GM19468 (cell line): Measurements from ENCODE around the gene CENPU.
"Not testable (repeated sequence)": the region's sequence is repeated elsewhere in the genome, so short reads cannot be mapped to it uniquely, and the experiment has no call there.

ENCODE experiments used
- ATAC-seq: cut with Tn5 transposase; IDR thresholded peaks from one replicate; pipeline ENCODE4 v1.9.1; 2021; ENCODE audit warnings: mild to moderate bottlenecking, moderate library complexity, moderate number of reproducible peaks; ENCODE audit not compliant: unreplicated experiment; ENCODE audit errors: extremely low read depth

CENPU gene

DNA sequence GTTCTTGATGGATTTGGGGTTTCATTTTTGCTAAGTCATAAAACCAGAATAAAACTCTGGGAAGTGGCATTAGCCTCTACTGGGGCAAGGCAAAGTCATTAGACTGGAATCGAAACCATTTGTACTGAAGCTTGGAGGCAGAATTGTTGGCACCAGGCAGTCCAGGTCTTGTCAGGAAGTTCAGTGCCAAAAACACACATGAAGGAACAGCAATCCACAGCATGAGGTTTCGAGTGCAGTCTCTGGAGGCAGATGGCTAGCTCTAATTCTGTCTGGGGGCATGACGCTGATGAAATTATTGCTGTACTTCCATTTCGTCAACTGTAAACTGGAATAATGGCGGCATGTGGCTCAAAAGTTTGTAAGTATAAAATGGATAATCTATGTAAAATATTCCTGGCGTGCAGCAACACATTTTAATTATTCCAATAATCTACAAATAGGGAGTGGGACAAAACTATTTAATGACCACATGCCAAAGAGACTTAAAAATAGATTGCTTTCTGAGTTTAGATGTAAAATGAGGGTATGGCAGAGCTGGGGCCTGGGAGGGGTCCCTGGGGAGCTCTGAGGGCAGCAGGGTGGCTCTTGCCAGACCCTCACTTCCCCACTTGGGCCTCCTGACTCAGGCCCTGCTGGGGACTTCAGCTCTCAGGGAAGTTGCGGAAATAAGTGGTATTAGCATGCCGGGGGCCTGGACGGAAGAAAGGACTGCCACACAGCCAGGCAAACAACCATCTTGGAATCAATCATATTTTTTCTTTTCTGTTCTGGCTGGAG lies 18.8 kb upstream of the CENPU start:
- ATAC-seq = no peak

DNA sequence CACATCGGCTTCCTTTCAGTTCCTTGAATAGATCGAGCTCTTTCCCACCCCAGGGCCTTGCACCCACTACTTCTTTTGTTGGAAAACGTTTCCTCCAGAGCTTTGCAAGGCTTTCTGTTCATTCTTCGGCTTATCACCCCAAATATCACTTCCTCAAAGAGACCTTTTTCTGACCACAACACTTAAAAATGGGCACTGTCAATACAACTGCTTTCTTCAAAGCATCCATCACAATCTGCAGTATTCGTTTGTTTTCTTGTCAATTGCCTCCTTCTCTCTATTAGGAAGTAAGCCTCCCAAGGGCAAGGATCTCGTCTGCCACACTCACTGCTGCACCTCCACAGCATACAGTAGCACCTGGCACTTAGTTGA lies 17.7 kb upstream of the CENPU start:
- ATAC-seq = no peak

DNA sequence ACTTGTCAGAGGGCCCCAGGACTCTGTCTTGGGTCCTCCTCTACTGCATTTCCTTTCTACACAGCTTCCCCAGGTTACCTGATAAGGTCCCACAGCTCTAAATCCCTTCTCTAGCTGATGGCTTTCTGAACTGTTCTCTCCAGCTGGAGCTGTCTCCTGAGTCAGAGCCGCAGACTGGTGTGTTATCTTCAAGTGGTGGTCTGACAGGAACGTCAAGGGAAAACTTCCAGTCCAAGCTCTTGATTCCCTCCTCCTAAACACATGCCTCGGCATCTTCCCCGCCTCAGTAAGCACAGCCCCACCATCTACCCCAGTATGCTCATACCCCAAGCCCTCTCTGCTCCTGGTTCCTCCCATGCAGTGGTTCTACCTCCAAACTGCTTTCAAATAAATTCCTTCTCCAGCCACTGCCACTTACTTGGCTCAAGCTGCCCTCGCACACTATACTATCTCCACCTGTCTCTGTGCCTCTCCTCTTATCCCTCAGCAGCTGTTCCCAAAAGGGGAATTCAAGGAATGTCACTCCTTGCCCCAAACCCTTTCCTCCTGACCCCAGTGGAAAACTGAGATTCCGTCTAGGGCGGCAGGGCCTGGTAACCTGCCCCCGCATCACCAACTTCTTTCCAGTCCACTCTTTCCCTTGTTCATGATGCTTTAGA lies 17.2 kb upstream of the CENPU start:
- no peak for ATAC-seq

GRCh38 chr4:184748251-184748652 lies 14.4 kb upstream of the CENPU start:
- no peak for ATAC-seq

GRCh38 chr4:184747034-184747830 lies 13.3 kb upstream of the CENPU start:
- ATAC-seq = no peak

- ATAC-seq = no peak
These were observed 12.2 kb upstream of the CENPU start for GRCh38 chr4:184745831-184746795.

GRCh38 chr4:184744236-184744635 lies 10.3 kb upstream of the CENPU start:
- no peak for ATAC-seq

DNA sequence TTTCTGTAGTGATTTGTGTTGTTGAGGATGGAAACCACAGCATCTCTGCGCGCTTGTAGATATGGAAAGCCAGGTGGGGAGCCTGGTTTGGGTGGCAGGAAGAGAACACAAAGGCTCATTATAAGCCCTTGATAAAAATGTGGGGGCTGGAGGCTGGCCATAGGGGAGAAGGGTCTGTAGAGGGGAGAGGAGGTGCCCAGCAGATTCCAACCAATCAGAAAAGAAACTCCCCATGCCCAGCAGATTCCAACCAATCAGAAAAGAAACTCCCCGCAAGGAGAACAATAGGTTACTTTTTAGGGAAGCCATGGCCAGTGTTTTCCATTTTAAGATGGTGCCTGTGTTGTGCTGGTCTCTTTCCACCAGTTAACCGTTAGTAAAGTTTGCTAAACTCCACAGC lies 9.8 kb upstream of the CENPU start:
- ATAC-seq = no peak

- ATAC-seq = not testable (repeated sequence)
These were observed 7.8 kb upstream of the CENPU start for GRCh38 chr4:184741651-184742050.

DNA sequence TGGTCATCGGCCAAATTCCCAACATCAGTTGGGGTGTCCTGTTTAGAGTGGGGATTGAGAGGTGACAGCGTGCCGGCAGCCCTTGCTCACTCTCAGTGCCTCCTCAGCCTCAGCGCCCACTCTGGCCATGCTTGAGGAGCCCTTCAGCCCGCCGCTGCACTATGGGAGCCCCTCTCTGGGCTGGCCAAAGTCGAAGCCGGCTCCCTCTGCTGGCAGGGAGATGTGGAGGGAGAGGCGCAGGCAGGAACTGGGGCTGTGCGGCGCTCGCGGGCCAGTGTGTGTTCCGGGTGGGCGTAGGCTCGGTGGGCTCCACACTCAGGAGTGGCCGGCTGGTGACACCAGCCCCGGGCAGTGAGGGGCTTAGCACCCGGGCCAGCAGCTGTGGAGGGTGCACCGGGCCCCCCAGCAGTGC lies 7.1 kb upstream of the CENPU start:
- ATAC-seq = no peak

GRCh38 chr4:184739575-184739974 lies 5.7 kb upstream of the CENPU start:
- ATAC-seq = not testable (repeated sequence)

- no peak for ATAC-seq
These were observed 862 bp upstream of the CENPU start for GRCh38 chr4:184734758-184735157.

DNA sequence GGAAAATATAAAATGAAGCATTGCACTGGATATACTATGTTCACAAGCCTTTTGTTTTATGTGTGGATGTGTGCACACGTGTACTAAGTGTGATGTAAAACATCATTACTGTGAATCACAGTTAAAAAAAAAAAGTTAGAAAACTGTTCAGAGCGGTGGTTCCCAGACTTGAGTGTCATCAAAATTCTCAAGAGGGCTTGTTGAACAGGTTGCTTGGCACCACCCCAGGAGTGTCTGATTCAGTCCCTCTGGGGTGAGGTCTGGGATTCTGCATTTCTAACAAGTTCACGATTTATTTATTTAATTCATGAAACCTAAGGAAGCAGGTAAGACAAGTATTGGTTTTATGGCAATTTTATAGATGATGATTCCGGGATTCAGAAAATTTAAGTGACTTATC lies 1.8 kb downstream of the CENPU start:
- ATAC-seq = no peak

- ATAC-seq = no peak
These were observed 2.8 kb downstream of the CENPU start for GRCh38 chr4:184731056-184731455.

DNA sequence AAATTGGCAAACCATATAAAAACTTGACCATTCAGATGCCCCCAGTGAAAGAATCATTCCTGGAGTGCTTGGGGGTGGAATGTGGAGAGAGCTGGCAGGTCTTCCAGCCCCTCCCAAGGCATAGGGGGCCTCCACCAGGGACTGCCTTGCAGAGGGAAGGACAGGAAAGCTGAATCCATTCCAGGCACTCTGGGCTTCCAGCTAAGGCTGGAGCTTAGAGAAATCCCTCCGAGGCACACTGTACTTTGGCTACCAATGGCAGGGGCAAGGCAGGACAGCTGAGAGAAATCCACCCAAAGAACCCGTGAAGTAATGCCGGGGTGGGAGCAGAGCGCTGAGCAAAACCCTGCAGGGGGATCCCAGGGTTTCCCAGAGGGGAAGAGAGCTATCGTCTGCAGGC lies 4.0 kb downstream of the CENPU start:
- ATAC-seq = no peak

DNA sequence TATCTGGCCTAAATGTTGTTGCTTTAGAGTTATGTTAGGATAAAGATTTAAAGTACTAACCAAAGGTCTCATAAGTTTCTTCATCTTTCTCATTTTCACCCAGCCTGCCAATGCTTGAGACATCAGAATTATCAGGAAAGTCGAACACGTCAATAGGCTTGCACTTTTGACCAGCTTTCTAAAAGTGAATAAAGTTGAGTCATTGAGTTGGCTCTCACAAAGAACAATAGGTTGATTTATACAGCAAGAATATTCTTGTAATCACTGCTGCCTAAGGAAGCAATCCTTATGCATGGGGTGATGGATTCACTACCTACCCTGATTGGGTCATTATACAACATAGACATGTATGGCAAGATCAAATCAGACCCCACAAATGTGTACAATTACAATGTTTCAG lies 5.0 kb downstream of the CENPU start:
- ATAC-seq = no peak

DNA sequence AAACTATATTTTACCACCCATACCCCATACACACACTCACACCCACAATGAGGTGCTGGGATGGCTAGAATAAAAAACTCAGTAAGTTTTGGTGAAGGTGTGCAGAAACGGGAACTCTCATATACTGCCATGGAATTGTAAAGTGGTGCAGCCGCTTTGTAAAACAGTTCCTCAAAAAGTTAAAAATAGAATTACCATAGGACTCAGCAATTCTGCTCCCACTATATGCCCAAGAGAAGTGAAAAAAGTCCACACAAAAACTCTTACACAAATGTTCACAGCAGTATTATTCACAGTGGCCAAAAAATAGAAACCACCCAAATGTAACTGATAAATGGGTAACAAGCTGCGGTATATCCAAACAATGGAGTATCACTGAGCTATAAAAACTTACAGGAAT lies 6.5 kb downstream of the CENPU start:
- no peak for ATAC-seq

DNA sequence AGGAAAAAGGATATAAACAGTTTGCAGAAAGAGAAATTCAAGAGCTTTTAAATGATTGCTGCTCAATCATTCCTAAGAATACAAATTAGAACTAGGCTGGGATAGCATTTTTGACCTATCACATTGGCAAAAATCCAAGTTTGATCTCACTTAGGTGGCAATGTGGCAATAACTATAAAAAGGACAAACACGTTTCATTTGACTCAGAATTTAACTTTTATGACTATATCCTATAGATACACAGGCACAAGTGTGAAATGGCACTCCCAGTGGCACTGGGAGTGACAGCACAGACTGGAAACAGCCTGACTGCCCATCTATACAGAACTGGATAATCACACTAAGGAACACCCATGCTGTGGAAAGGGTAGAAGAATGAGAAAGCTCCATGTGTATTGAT lies 11.1 kb downstream of the CENPU start:
- ATAC-seq = no peak

- no peak for ATAC-seq
These were observed 12.6 kb downstream of the CENPU start for GRCh38 chr4:184721254-184721653.

DNA sequence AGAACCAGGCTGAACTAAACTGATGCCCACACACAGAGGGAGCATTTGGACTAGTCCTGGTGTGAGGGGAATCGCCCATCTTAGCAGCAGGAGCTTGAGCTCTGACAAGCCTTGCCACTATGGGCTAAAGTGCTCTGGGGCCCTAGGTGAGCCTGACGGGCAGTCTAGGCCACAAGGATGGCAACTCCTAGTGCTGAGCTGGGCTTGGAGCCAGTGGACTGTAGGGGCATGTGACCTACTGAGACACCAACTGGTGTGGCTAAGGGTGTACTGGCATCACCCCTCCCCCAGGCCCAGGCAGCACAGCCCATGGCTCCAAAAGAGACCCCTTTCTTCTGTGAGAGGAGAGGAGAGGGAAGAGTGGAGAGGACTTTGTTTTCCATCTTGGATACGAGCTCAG lies 14.5 kb downstream of the CENPU start:
- ATAC-seq = no peak
